Measurements from ENCODE around the gene KDM5B.

DNA sequence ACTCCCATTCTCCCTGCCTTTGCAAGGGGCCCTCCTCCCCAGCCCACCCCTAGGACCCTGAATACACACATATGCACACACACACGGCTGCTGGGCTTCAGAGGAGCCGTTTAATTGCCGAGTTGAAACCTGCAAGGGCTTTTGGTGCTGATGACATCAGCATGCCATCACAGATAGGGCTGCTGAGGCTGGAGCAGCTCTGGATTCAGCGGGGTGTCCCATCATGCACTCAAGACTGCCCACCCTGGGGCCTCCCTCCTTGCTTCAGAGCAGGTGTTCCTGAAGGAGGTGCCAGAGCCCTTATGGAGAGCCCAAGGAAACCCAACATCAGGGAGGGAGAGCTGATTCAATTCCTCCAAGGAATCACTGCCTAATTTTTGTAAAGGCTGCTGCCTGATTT lies 103.6 kb downstream of the KDM5B start:
- no peak for TF ChIP-seq CTCF (IDR thresholded peaks at IDR 0.05)
- no peak for TF ChIP-seq ZFX (IDR thresholded peaks at IDR 0.05; ENCODE audit: borderline replicate concordance)
